H7 (cell line): Measurements from ENCODE around the gene HYDIN. TPM values are rescaled to one million over a fixed set of nuclear protein-coding genes. Genes with fewer than 3 reads are reported as not detected.
"Not testable (repeated sequence)": the region's sequence is repeated elsewhere in the genome, so short reads cannot be mapped to it uniquely, and the experiment has no call there.

ENCODE experiments used
- DNase-seq: peaks from one replicate; pipeline ENCODE4 v3.0.0; 2012
- H3K27me3 ChIP-seq: 2 replicates; pipeline ENCODE4 v1.6.0; 2011; ENCODE audit warnings: mild to moderate bottlenecking, low read length; ENCODE audit not compliant: control insufficient read depth, insufficient read depth
- H3K36me3 ChIP-seq: replicated peaks from 2 replicates; pipeline ENCODE4 v1.5.1; 2011; ENCODE audit warnings: low read length; ENCODE audit not compliant: control insufficient read depth, insufficient read depth
- H3K4me3 ChIP-seq: 2 replicates; pipeline ENCODE4 v1.5.1; 2011; ENCODE audit warnings: low read depth, mild to moderate bottlenecking, control low read depth, low read length, moderate library complexity; ENCODE audit not compliant: insufficient read depth
- total RNA-seq: library from RNA; depleted of rRNA; stranded (reverse); fragments of >200 nt; shearing (Covaris generic); gene quantifications from 2 replicates; pipeline ENCODE4 v1.2.3, GENCODE V29; 2014

Gene HYDIN
- total RNA-seq, 1 experiment from 2014 or later = 0.69 TPM

DNA sequence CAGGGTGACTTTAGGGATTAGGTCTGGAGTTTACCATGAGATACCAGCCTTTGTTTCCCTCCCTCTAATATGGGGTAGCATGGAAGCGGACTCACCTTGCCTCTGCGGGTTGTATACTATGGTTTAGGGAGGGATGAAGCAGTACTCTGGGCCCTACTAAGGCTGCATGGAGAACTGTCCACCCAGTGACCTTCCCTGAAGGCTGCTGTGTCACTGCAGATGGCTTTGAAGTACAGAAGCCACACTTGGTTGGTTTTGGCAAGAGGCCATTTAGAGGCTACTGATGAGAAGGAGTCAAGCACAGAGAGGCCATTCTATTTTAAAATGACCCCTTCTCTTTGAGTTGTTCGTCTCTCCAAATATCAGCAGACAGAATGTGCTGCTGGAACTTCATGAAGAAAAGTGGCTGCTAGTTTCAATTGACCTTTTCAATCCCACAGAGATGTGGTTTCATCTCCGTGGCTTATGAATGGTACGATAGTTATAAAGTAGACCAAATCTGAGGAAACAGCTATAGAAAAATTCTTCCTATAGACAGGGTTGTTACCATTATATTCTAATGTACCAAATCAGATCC, 208.5 kb downstream of the HYDIN start:
- not testable (repeated sequence) for H3K36me3 ChIP-seq, DNase-seq, H3K27me3 ChIP-seq, H3K4me3 ChIP-seq

DNA sequence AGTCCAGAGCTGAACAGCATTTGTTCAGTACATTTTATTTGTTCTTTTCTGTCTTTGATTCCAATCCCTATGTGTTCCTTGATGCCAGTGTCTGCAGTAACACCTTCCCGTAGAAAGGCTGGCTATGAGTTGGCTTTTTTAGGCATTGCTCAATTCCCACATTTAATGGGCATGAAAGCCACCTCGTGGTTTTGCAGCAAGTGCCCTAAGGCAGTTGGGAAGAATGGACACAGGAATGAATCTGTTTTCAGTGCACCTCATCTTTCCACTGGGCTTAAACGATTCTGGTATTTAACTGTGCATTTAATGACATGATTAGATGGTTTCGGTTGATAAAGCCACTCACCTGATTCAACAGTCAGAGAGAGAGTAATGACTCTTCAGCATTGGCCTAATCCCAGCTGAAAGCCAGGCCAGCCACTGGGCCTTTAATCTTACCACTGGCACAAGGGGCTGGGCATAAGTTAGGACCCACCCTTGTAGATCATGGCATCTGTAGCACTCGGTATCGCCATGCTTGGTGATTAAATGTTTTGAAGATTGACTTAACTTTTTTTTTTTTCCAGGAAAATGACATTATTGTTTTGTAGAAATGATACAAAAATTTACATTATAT, 211.3 kb downstream of the HYDIN start:
- not testable (repeated sequence) for H3K4me3 ChIP-seq, DNase-seq, H3K36me3 ChIP-seq, H3K27me3 ChIP-seq

DNA sequence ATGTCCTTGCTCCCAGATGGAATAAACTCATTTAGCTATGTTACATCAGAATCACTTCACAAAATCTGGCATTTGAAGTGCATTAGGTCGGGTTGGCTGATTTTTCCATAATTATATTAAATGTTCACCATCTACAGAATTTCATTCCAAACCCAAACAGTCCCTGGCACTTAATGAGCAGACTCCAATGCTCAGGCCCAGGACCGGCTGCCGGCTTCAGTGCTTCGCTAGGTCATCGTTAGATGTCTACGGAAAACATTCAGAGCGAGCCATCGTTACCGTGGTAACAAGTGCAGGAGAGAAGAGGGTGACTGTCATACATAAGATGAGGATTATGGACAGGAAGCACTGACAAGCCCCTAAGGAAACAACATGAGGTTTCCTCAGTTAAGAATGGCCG, 215.1 kb downstream of the HYDIN start:
- not testable (repeated sequence) for DNase-seq, H3K27me3 ChIP-seq, H3K4me3 ChIP-seq, H3K36me3 ChIP-seq

DNA sequence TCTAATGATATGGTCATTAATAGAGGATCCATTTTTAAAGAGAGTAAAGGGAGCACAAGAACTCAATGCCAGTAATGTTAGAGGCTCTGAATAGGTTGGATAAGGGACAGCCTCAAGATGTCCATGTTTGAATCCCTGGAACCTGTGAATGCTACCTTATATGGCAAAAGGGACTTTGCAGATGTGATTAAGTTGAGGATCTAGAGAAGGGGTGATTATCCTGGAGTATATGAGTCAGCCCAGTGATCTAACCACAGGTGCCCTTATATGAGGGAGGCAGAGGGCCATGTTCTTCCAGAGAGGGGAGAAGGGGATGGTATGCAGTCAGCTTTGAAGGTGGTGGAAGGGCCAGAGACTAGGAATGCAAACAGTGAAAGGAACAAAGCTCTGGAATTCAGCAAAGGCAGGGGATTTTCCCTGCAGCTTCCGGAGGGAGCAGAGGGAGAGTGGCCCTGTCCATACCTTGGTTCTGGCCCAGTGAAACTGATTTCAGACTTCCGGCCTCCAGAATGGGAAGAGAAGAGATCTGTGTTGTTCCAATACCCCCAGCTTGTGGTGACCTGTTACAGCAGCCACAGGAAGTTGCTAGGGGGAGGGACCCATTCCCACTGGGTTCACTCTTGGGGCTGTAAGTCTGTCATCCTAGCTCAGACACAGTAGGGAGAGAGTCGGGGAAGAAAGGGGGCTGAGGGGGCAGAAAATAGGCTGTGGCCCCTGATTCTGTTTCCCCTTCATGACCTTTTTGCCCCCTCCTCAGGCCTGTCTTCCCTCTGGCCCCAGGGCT, 220.9 kb downstream of the HYDIN start:
- DNase-seq, H3K36me3 ChIP-seq: not testable (repeated sequence)

DNA sequence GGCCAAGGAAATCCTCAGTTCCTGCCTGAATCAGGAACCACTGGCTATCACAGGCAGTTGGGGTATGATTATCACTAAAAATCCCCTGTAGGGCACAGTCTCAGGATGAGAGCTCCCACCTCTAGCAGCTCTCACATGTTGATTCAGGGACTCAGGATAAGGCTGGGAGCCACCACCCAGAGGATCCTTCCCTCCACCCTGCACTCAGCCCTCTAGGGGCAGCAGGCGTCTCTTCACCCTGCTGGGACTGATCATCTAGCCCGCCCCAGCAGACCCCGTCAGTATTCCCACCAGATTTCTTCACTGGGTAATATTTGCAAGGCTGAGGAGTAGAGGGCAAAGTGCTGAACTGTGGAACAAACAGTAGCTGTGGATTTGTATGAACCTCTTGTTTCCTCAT, 224.0 kb downstream of the HYDIN start:
- DNase-seq, H3K36me3 ChIP-seq, H3K27me3 ChIP-seq, H3K4me3 ChIP-seq: not testable (repeated sequence)

More for the DNA sequence above, 220.9 kb downstream of the HYDIN start:
- H3K4me3 ChIP-seq, H3K27me3 ChIP-seq: not testable (repeated sequence)

DNA sequence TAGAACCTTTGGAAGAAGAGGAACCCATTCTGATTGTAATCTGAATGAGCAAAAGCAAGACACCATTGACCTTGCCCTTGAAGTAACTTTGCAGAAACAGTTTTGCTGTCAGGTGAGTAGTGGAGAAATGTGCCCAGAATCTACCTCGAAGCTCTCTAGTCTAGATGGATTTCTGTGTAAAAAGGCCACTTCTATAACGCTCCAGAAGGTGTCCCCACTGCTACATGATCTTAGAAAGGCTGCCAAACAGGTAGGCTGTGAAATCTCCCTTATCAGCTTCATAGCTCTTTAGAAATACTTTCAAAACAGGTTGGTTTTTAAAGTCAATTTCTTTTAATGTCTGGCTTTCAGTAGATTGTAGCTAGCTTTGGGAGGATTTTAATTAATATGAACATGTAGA, 230.8 kb downstream of the HYDIN start:
- H3K36me3 ChIP-seq, H3K27me3 ChIP-seq, H3K4me3 ChIP-seq, DNase-seq: not testable (repeated sequence)

DNA sequence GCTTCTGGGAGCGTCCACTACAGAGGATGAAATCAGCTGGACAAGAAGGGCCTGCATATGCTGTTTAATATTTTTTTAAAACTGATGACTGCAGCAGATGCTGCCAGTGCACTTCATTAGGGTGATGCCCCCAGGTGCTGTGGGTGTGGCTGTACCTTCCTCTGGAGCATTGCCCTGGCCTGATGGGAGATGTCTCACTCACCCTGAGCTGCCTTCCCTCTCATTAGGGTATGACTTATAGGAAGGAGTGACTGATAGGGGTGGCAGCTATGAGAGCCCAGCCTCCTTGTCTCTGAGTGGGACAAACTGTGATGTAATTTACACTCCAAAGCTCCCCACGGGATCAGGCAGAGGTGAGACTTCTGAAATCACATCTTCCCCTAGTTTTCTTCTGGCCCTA, 234.7 kb downstream of the HYDIN start:
- not testable (repeated sequence) for H3K4me3 ChIP-seq, H3K27me3 ChIP-seq, DNase-seq, H3K36me3 ChIP-seq

DNA sequence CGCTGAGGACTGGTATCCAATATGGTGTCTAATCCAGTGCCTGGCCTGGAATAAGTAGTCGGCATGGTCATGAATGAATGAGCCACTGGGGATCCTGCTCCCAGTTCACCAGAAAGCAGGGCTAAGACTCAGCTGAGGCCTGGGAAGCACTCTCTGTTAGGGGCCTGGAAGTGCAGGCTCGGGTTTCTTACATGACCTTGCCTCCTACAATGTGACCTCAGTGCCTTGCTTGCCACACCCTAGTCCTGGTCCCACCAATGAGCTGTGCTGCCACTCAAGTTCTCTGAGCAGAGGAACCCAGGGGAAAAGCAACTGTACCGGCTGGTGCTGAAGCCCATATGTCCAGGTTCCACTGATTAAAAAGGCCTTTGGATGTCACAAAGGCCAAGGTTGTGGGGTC, 238.0 kb downstream of the HYDIN start:
- H3K4me3 ChIP-seq, DNase-seq, H3K36me3 ChIP-seq: not testable (repeated sequence)

DNA sequence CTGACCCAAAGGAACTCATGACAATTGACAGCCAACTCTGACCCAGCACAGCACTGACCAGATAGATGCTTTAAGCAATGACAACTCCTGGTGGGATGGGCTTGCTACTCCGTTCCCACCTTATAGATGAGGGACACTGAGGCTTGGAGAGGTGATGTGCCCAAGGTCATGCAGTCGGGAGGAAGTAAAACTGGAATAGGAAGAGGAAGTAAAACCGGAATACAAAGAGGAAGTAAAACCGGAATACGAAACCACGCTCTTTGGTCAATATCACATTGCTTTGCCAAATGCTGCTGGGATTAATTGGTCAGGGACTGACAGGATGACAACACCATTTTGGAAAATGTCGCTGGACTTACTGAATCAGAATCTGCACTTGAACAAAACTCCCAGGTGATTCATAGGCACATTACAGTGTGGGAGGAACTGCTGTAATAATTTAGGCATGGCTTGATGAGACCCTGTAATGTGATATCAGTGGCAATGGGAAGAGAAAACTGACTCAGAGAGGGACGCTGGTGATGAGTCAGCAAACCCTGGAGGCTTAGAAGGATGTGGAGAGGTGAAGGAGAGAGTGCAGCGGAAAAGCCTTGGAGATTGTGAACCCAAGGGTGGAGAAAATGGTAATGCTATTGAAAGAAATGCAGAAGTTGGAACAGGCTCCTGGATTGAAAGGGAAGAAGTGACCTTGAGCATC, 243.4 kb downstream of the HYDIN start:
- H3K4me3 ChIP-seq, H3K27me3 ChIP-seq, H3K36me3 ChIP-seq, DNase-seq: not testable (repeated sequence)

More for the DNA sequence above, 238.0 kb downstream of the HYDIN start:
- H3K27me3 ChIP-seq = not testable (repeated sequence)

DNA sequence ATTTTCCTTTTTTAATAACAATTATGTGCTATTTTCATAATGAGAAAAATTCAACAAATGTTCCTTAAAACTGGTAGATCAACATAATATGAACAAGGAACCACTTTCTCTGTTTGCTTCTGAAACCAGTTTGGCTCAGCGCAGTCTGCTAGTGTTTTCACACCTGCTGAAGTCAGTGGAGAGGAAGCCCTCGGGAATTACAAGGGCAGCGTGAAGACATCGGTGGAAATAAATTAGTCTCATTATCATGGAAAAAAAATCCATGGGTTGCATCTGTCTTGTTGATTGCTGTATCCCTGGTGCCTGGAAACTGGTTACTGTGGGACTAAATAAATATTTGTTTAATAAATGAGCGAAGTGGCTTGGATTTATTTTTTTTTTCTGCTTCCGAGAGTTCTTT, 245.8 kb downstream of the HYDIN start:
- H3K4me3 ChIP-seq, H3K27me3 ChIP-seq, DNase-seq, H3K36me3 ChIP-seq: not testable (repeated sequence)

DNA sequence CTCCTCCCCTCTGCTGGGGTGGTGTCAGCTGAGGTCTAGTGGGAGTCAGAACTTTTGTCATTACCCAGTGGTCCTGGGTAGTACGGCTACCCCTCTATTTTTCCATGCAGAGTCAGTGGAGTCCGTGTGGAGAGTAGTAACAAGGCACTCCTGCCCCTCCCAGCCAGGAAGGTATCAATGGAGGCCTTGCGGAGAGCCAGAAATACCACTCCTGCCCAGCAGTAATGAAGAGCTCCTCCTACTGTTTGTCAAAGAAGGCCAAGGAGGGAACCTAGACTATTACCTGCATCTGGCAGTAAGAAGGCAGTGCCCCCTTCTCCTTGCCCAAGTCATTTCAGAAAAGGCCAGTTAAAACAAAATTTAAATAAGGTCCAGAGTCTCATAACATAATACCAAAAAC, 262.2 kb downstream of the HYDIN start:
- DNase-seq, H3K36me3 ChIP-seq, H3K27me3 ChIP-seq, H3K4me3 ChIP-seq: not testable (repeated sequence)

DNA sequence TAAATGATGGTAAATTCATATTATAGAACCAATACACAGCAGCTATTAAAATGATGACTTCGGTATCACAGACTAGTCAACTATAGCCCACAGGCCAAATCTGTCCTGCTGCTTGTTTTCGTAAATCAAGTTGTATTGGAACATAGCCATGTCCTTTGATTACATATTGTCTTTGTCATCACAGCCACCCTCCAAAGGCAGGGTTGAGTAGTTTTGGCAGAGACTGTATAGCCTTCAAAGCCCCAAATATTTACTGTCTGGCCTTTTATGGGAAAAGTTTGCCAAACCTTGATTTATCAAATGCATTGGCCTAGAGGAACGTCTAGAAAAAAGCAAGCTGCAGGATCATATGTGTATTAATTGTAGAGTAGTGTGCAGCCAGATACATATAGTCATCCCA, 270.4 kb downstream of the HYDIN start:
- H3K27me3 ChIP-seq = not testable (repeated sequence)

DNA sequence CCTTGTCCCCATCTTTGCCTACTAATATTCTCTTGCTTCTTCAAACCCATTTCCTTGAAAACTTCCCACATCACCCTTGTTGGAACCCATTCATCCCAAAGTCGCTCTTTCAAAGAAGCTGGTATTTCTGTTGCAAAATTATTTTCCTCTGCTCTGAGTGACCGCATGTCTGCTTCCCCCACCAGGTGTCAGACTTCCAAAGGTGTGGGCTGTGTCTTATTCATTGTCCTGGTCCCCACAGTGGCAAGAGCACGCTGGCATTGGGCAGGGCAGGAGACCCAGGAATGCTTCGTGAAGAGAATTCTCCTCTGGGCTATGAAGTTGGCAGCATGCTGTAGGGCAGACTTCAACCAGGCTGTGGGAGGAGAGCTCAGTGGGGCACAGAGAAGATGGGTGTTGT, 275.6 kb downstream of the HYDIN start:
- H3K4me3 ChIP-seq, DNase-seq, H3K27me3 ChIP-seq, H3K36me3 ChIP-seq: not testable (repeated sequence)

More for the DNA sequence above, 270.4 kb downstream of the HYDIN start:
- H3K4me3 ChIP-seq, H3K36me3 ChIP-seq, DNase-seq: not testable (repeated sequence)

DNA sequence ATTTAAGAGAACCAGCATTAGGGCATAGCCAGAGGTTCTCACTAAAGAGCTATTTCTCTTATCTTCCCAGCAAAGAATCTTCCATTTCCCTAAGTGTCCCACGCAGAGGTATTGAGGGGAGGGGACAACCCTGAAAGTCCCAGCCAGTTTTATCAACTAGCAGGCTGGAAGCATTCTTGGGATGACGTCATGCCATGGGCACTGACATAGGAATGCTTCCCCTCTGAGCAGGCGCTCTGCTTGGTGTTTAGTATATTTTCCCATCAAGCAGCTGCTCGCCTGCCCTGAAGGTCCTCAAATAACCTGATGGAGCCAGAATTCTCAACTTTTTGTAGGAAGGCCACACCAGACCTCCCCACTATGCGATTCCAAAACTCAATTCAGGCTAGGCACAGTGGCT, 276.7 kb downstream of the HYDIN start:
- H3K4me3 ChIP-seq, H3K27me3 ChIP-seq: not testable (repeated sequence)

DNA sequence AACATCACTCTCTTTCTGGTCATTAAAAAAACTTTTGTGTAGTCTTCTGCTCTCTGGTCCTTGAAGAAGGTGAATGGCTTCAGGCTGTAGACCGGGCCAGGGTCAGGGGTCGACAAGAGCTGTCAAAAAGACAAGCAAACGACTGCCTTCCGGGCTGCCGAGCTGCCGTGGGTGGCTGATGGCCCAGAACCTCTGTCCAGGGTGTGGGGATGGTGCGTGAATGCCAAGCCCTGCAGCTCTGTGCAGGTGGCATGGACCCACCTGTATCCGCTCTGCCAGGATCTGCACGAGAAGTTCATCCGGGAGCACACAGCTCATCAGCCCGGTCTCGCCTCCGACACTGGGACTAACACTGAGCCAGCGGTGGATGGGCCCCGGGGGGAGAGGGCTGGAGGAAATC, 287.0 kb downstream of the HYDIN start:
- DNase-seq, H3K4me3 ChIP-seq, H3K36me3 ChIP-seq, H3K27me3 ChIP-seq: not testable (repeated sequence)

More for the DNA sequence above, 276.7 kb downstream of the HYDIN start:
- not testable (repeated sequence) for DNase-seq, H3K36me3 ChIP-seq
